Activated CD8-positive, alpha-beta T cell treated with anti-CD3 and anti-CD28 coated beads, Interleukin-2, amount 10 ng/mL, durations not matched to agents 7 days and 5 days (primary cell): ENCODE data around the gene KCNK2. TPM values are rescaled to one million over a fixed set of nuclear protein-coding genes. Genes with fewer than 3 reads are reported as not detected.

ENCODE experiments used
- ATAC-seq: fragments of 150-1000 bp; cut with Tn5 transposase; one replicate; pipeline ENCODE4 v1.10.0; 2021; ENCODE audit warnings: moderate library complexity
- CTCF ChIA-PET: fragments of 350-600 bp; sonication (Branson Sonifier 250); formaldehyde crosslinking; loops from one replicate; lab custom pipeline; 2021; ENCODE audit warnings: antibody characterized with exemption; lab: Charles Lee
- POLR2A ChIA-PET: fragments of 350-600 bp; sonication (Branson Sonifier 250); formaldehyde crosslinking; loops from one replicate; lab custom pipeline; 2021; ENCODE audit warnings: antibody characterized with exemption; lab: Charles Lee
- DNase-seq: peaks from one replicate; pipeline ENCODE4 v3.0.0-alpha.2; 2020
- H3K27ac Mint-ChIP-seq: one replicate; pipeline ENCODE4 v1.8.0; 2021; ENCODE audit warnings: mild to moderate bottlenecking, mixed read lengths
- H3K27me3 Mint-ChIP-seq: one replicate; pipeline ENCODE4 v1.8.0; 2021; ENCODE audit warnings: low read depth, mixed read lengths
- H3K36me3 Mint-ChIP-seq: one replicate; pipeline ENCODE4 v1.8.0; 2021; ENCODE audit warnings: low read depth, mixed read lengths
- H3K4me1 Mint-ChIP-seq: one replicate; pipeline ENCODE4 v1.8.0; 2021; ENCODE audit warnings: low read depth, mixed read lengths
- H3K4me3 Mint-ChIP-seq: one replicate; pipeline ENCODE4 v1.8.0; 2021; ENCODE audit warnings: mild to moderate bottlenecking, mixed read lengths
- H3K9me3 Mint-ChIP-seq: one replicate; pipeline ENCODE4 v1.8.0; 2022; ENCODE audit warnings: mixed read lengths; ENCODE audit not compliant: insufficient read depth
- total RNA-seq, 2 experiments: library from RNA; stranded (reverse); gene quantifications; one replicate each; pipeline ENCODE4 v1.2.3, GENCODE V29; 2021

KCNK2 gene
- not detected for total RNA-seq

GRCh38 chr1:215082532-215083382 lies at the start of gene KCNK2:
KCNK2 (plus strand) TSS chr1:215082737; CDS start chr1:215083386, 649 bp downstream.
- no peak for DNase-seq
- H3K27me3 Mint-ChIP-seq = peaks cover 50% of the 10 kb centered on the region

GRCh38 chr1:215032911-215033526 lies 49.5 kb upstream of the KCNK2 start:
- Mint-ChIP-seq H3K27ac (no peak overlapping the region), H3K9me3 (no peaks in the 10 kb centered on the region), H3K4me1 (no peaks in the 10 kb centered on the region), H3K36me3 (no peaks in the 10 kb centered on the region), H3K27me3 (no peaks in the 10 kb centered on the region), H3K4me3 (no peak overlapping the region)
- CTCF ChIA-PET = no interaction called here
- POLR2A ChIA-PET = no interaction called here
- ATAC-seq = no peak
- no peak for DNase-seq

More at GRCh38 chr1:215082532-215083382, at the start of gene KCNK2:
- no peak within 1 kb of the TSS for H3K27ac Mint-ChIP-seq
- ChIA-PET CTCF (no interaction called here), POLR2A (no interaction called here)
- no peak within 1 kb of the TSS for H3K4me3 Mint-ChIP-seq
- no peaks in the 10 kb centered on the region for H3K9me3 Mint-ChIP-seq
- ATAC-seq = no peak
- H3K36me3 Mint-ChIP-seq = no peaks in the 10 kb centered on the region
- no peaks in the 10 kb centered on the region for H3K4me1 Mint-ChIP-seq

GRCh38 chr1:215040190-215040589 lies 42.3 kb upstream of the KCNK2 start:
- Mint-ChIP-seq H3K27ac (no peak overlapping the region), H3K36me3 (no peaks in the 10 kb centered on the region), H3K9me3 (no peaks in the 10 kb centered on the region), H3K4me1 (no peaks in the 10 kb centered on the region), H3K4me3 (no peak overlapping the region), H3K27me3 (no peaks in the 10 kb centered on the region)
- DNase-seq (no peak), ATAC-seq (no peak)
- ChIA-PET POLR2A (no interaction called here), CTCF (no interaction called here)

GRCh38 chr1:215043401-215043800 lies 39.1 kb upstream of the KCNK2 start:
- Mint-ChIP-seq H3K4me1 (no peaks in the 10 kb centered on the region), H3K27me3 (no peaks in the 10 kb centered on the region), H3K27ac (no peak overlapping the region), H3K36me3 (no peaks in the 10 kb centered on the region), H3K9me3 (no peaks in the 10 kb centered on the region), H3K4me3 (no peak overlapping the region)
- ATAC-seq (no peak), DNase-seq (no peak)
- ChIA-PET POLR2A (no interaction called here), CTCF (no interaction called here)

- no peaks in the 10 kb centered on the region for H3K27me3 Mint-ChIP-seq
- DNase-seq (no peak), ATAC-seq (no peak)
- H3K36me3 Mint-ChIP-seq = no peaks in the 10 kb centered on the region
- H3K27ac Mint-ChIP-seq = no peak overlapping the region
- ChIA-PET CTCF (no interaction called here), POLR2A (no interaction called here)
- no peaks in the 10 kb centered on the region for H3K9me3 Mint-ChIP-seq
- no peaks in the 10 kb centered on the region for H3K4me1 Mint-ChIP-seq
- H3K4me3 Mint-ChIP-seq = no peak overlapping the region
Observed at GRCh38 chr1:215044151-215044550, 38.4 kb upstream of the KCNK2 start.

GRCh38 chr1:215045698-215046308 lies 36.7 kb upstream of the KCNK2 start:
- no peaks in the 10 kb centered on the region for H3K9me3 Mint-ChIP-seq
- DNase-seq (no peak), ATAC-seq (no peak)
- no peaks in the 10 kb centered on the region for H3K4me1 Mint-ChIP-seq
- ChIA-PET POLR2A (no interaction called here), CTCF (no interaction called here)
- H3K36me3 Mint-ChIP-seq = no peaks in the 10 kb centered on the region
- no peak overlapping the region for H3K4me3 Mint-ChIP-seq
- no peak overlapping the region for H3K27ac Mint-ChIP-seq
- no peaks in the 10 kb centered on the region for H3K27me3 Mint-ChIP-seq

GRCh38 chr1:215052256-215053015 lies 30.1 kb upstream of the KCNK2 start:
- H3K27ac Mint-ChIP-seq = no peak overlapping the region
- H3K9me3 Mint-ChIP-seq = no peaks in the 10 kb centered on the region
- DNase-seq (no peak), ATAC-seq (no peak)
- POLR2A ChIA-PET = no interaction called here
- no peaks in the 10 kb centered on the region for H3K4me1 Mint-ChIP-seq
- CTCF ChIA-PET = no interaction called here
- no peak overlapping the region for H3K4me3 Mint-ChIP-seq
- no peaks in the 10 kb centered on the region for H3K36me3 Mint-ChIP-seq
- no peaks in the 10 kb centered on the region for H3K27me3 Mint-ChIP-seq

- Mint-ChIP-seq H3K27me3 (no peaks in the 10 kb centered on the region), H3K9me3 (no peaks in the 10 kb centered on the region), H3K27ac (no peak overlapping the region), H3K36me3 (no peaks in the 10 kb centered on the region), H3K4me1 (no peaks in the 10 kb centered on the region), H3K4me3 (no peak overlapping the region)
- POLR2A ChIA-PET = no interaction called here
- ATAC-seq = no peak
- DNase-seq = no peak
- CTCF ChIA-PET = no interaction called here
Observed at GRCh38 chr1:215054266-215054665, 28.3 kb upstream of the KCNK2 start.

GRCh38 chr1:215055281-215055935 lies 27.1 kb upstream of the KCNK2 start:
- H3K9me3 Mint-ChIP-seq = no peaks in the 10 kb centered on the region
- H3K4me1 Mint-ChIP-seq = no peaks in the 10 kb centered on the region
- DNase-seq (no peak), ATAC-seq (no peak)
- POLR2A ChIA-PET = no interaction called here
- CTCF ChIA-PET = no interaction called here
- no peaks in the 10 kb centered on the region for H3K36me3 Mint-ChIP-seq
- H3K4me3 Mint-ChIP-seq = no peak overlapping the region
- H3K27me3 Mint-ChIP-seq = no peaks in the 10 kb centered on the region
- no peak overlapping the region for H3K27ac Mint-ChIP-seq

- no peak overlapping the region for H3K4me3 Mint-ChIP-seq
- ChIA-PET POLR2A (no interaction called here), CTCF (no interaction called here)
- H3K27ac Mint-ChIP-seq = no peak overlapping the region
- H3K36me3 Mint-ChIP-seq = no peaks in the 10 kb centered on the region
- H3K4me1 Mint-ChIP-seq = no peaks in the 10 kb centered on the region
- ATAC-seq (no peak), DNase-seq (no peak)
- no peaks in the 10 kb centered on the region for H3K27me3 Mint-ChIP-seq
- no peaks in the 10 kb centered on the region for H3K9me3 Mint-ChIP-seq
Observed at GRCh38 chr1:215056584-215056983, 26.0 kb upstream of the KCNK2 start.

- Mint-ChIP-seq H3K27ac (no peak overlapping the region), H3K4me1 (no peaks in the 10 kb centered on the region), H3K9me3 (no peaks in the 10 kb centered on the region), H3K4me3 (no peak overlapping the region), H3K36me3 (no peaks in the 10 kb centered on the region), H3K27me3 (no peaks in the 10 kb centered on the region)
- no peak for ATAC-seq
- POLR2A ChIA-PET = no interaction called here
- DNase-seq = no peak
- CTCF ChIA-PET = no interaction called here
Observed at GRCh38 chr1:215059947-215060346, 22.6 kb upstream of the KCNK2 start.
